Esophagus muscularis mucosa (tissue), 4 donors: ENCODE measurements around the gene BOK. TPM values are rescaled to one million over a fixed set of nuclear protein-coding genes. Genes with fewer than 3 reads are reported as not detected.

Experiments used
- DNase-seq: peaks from one replicate; pipeline ENCODE4 v3.0.0-alpha.2; 2017; ENCODE audit errors: extremely low spot score
- H3K27ac ChIP-seq, 4 donors: fragments of 200-600 bp; sonication (generic); replicated peaks in 1 of 4; 1 replicate in 3 of 4; 2 replicates in 1 of 4; pipeline ENCODE4 v1.5.1; 2016 to 2019; ENCODE audit warnings: mild to moderate bottlenecking in 1 of 4
- H3K27me3 ChIP-seq, 4 donors: fragments of 200-600 bp; sonication (generic); one replicate each; pipeline versions ENCODE4 v1.5.1 to v1.6.0; 2016 to 2019
- H3K36me3 ChIP-seq, 4 donors: fragments of 200-600 bp; sonication (generic); one replicate each; pipeline ENCODE4 v1.5.1; 2016 to 2019
- H3K4me1 ChIP-seq, 4 donors: fragments of 200-600 bp; sonication (generic); one replicate each; pipeline ENCODE4 v1.5.1; 2016 to 2019
- H3K4me3 ChIP-seq, 4 donors: fragments of 200-600 bp; sonication (generic); 1 replicate in 2 of 4; 2 replicates in 2 of 4; pipeline ENCODE4 v1.5.1; 2016 to 2019; ENCODE audit warnings: mild to moderate bottlenecking in 4 of 4, moderate library complexity in 1 of 4
- H3K9me3 ChIP-seq, 4 donors: fragments of 200-600 bp; sonication (generic); 1 replicate in 3 of 4; 2 replicates in 1 of 4; pipeline ENCODE4 v1.5.1; 2016 to 2019
- EP300 ChIP-seq: sonication (generic); formaldehyde crosslinking; IDR thresholded peaks from one replicate; pipeline ENCODE4 v1.6.1; 2017; ENCODE audit warnings: antibody characterized with exemption
- POLR2A ChIP-seq: fragments of 450-650 bp; IDR thresholded peaks from one replicate; pipeline ENCODE4 v1.6.1; 2017; ENCODE audit warnings: antibody characterized with exemption, moderate library complexity, mild to moderate bottlenecking, low read depth
- POLR2AphosphoS5 ChIP-seq, 2 donors: sonication (generic); formaldehyde crosslinking; IDR thresholded peaks; one replicate each; pipeline ENCODE4 v1.6.1; 2017; ENCODE audit warnings: antibody characterized with exemption in 2 of 2
- WGBS: methylation state at CpG from one replicate; pipeline ENCODE4 v1.1.5; 2018; 5-methylcytosine and 5-hydroxymethylcytosine counted together
- intact Hi-C: fragments of 100-400 bp; cut with DNase I; formaldehyde crosslinking; loops from one replicate; pipeline ENCODE4 v1.15.1; 2023
- total RNA-seq, 4 donors: library from RNA; depleted of rRNA; stranded (reverse); fragments of >200 nt; gene quantifications; one replicate each; pipeline versions ENCODE4 v1.1.0 to v1.2.1, GENCODE V29; 2016
- TF ChIP-seq, protein P1 (sequence below), 3 experiments: fragments of 200-600 bp in 2 of 3; fragments of 450-650 bp in 1 of 3; sonication (generic) in 2 of 3; IDR thresholded peaks; one replicate each; pipeline ENCODE4 v1.5.1; 2017 to 2019; ENCODE audit warnings: antibody characterized with exemption in 3 of 3, mild to moderate bottlenecking in 2 of 3, moderate library complexity in 1 of 3

Gene BOK
- total RNA-seq, 4 donors from 2014 or later, result 55.8 to 118 (median 73.7) TPM

DNA sequence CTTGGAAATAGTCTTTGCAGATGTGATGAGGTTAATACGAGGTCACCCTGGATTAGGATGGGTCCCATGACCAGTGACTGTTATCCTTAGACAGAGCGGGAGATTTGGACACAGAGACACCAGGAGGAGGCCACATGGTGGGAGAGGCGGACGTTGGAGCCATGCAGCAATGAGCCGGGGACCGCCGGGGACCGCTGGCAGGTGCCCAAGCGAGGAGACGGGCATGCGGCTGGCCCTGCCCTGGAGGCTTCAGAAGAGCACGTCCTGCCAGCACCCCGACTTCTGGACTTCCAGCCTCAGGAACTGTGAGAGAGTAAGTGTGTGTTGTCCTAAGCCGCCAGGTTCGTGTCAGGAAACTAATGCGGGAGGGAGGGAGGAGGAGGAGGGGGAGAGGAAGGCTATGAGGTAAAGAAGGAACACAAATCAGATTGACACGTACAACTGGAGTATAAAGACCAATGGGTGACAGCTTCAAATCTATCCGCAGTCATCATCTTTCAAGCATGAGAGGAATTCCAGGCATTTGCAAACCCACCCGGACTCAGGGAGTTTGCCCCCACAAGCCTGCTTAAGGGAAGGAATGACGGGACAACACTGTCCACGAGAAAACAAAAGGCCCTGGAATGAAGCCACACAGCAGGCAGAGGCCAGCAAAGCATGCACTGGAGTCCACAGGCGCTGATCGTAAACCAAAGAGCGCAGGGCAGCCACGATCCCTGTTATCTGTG lies 11.6 kb upstream of the BOK start:
- WGBS, result 26% methylated on average over 24 of the region's 25 CpGs
- TF ChIP-seq EP300, result no peak
- no peak for TF ChIP-seq POLR2AphosphoS5 (IDR thresholded peaks at IDR 0.05)
- TF ChIP-seq POLR2A, result no peak
- TF ChIP-seq, protein P1, sequence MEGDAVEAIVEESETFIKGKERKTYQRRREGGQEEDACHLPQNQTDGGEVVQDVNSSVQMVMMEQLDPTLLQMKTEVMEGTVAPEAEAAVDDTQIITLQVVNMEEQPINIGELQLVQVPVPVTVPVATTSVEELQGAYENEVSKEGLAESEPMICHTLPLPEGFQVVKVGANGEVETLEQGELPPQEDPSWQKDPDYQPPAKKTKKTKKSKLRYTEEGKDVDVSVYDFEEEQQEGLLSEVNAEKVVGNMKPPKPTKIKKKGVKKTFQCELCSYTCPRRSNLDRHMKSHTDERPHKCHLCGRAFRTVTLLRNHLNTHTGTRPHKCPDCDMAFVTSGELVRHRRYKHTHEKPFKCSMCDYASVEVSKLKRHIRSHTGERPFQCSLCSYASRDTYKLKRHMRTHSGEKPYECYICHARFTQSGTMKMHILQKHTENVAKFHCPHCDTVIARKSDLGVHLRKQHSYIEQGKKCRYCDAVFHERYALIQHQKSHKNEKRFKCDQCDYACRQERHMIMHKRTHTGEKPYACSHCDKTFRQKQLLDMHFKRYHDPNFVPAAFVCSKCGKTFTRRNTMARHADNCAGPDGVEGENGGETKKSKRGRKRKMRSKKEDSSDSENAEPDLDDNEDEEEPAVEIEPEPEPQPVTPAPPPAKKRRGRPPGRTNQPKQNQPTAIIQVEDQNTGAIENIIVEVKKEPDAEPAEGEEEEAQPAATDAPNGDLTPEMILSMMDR (IDR thresholded peaks at IDR 0.05), result no peak
- Histone ChIP-seq H3K4me1 (peaks cover 10 to 45% (median 37%) of the 10 kb centered on the region in 4 donors), H3K27ac (no peak overlapping the region), H3K36me3 (no peaks in the 10 kb centered on the region), H3K4me3 (no peak overlapping the region), H3K9me3 (no peaks in the 10 kb centered on the region), H3K27me3 (peaks cover 0 to 26% (median 3%) of the 10 kb centered on the region in 4 donors)
- intact Hi-C loops, result no loop called here
- DNase-seq, result no peak

DNA sequence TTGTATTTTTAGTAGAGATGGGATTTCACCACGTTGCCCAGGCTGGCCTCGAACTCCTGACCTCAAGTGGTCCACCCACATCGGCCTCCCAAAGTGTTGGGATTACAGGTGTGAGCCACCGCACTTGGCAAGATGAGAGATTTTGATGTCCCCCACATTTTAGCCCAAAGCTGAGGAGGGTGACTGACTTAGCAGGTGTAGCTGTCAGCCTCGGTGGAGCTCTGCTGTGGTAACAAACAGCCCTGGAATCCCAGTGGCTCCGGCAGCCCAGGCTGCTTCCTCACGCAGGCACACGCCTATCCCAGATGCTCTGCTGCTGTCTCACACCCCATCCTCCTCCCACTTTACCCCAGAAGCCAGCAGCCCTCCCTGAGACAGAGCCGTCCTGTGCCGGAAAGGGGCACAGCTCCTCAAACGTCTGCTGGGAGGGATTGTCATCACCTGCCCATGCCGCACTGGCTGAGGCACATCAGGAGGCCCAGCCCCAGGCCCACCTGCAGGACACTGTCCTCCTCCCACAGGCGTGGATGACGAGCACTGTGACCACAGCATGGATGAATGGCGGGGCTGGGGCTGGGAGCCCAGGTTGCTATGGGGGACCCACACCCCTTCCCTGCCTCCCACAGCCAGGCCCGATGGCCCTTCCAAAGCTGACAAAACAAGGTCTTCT lies 10.6 kb upstream of the BOK start:
- H3K9me3 ChIP-seq, result no peaks in the 10 kb centered on the region
- TF ChIP-seq EP300 (no peak), POLR2AphosphoS5 (IDR thresholded peaks at IDR 0.05) (no peak)
- H3K36me3 ChIP-seq, result no peaks in the 10 kb centered on the region
- no peak overlapping the region for H3K4me3 ChIP-seq
- WGBS, result 93% methylated on average over 11 of the region's 16 CpGs
- DNase-seq, result no peak
- H3K4me1 ChIP-seq, result peaks cover 10 to 43% (median 35%) of the 10 kb centered on the region in 4 donors
- H3K27me3 ChIP-seq, result peaks cover 0 to 20% (median 0%) of the 10 kb centered on the region in 4 donors
- H3K27ac ChIP-seq, result no peak overlapping the region
- intact Hi-C loops, result no loop called here

DNA sequence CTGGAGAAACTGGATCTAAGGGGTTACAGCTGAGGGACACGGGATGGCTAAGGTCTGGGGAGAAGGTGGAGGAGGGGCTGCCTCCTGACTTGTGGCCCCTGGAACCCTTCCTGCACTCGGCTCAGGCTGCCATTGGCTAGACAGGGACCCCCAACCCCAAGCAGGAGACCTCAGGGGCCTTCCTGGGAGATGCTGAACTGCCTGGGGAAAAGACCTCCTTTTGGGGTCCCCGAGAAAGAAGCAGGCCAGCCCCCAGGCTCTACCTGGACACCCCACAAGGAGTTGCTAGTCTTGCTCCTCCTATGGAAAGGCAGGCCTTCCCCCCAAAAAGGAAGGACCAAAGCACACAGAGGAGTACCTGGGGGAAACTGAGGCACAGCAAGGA lies 10.1 kb upstream of the BOK start:
- Histone ChIP-seq H3K4me1 (peaks cover 10 to 43% (median 35%) of the 10 kb centered on the region in 4 donors), H3K27me3 (peaks cover 0 to 15% (median 0%) of the 10 kb centered on the region in 4 donors), H3K4me3 (no peak overlapping the region), H3K36me3 (no peaks in the 10 kb centered on the region), H3K27ac (no peak overlapping the region), H3K9me3 (no peaks in the 10 kb centered on the region)
- intact Hi-C loops, result no loop called here
- 100% methylated on average over 3 of the region's 3 CpGs for WGBS
- no peak for DNase-seq
- TF ChIP-seq, protein P1 (IDR thresholded peaks at IDR 0.05), result no peak
- TF ChIP-seq EP300 (no peak), POLR2A (no peak), POLR2AphosphoS5 (IDR thresholded peaks at IDR 0.05) (no peak)

DNA sequence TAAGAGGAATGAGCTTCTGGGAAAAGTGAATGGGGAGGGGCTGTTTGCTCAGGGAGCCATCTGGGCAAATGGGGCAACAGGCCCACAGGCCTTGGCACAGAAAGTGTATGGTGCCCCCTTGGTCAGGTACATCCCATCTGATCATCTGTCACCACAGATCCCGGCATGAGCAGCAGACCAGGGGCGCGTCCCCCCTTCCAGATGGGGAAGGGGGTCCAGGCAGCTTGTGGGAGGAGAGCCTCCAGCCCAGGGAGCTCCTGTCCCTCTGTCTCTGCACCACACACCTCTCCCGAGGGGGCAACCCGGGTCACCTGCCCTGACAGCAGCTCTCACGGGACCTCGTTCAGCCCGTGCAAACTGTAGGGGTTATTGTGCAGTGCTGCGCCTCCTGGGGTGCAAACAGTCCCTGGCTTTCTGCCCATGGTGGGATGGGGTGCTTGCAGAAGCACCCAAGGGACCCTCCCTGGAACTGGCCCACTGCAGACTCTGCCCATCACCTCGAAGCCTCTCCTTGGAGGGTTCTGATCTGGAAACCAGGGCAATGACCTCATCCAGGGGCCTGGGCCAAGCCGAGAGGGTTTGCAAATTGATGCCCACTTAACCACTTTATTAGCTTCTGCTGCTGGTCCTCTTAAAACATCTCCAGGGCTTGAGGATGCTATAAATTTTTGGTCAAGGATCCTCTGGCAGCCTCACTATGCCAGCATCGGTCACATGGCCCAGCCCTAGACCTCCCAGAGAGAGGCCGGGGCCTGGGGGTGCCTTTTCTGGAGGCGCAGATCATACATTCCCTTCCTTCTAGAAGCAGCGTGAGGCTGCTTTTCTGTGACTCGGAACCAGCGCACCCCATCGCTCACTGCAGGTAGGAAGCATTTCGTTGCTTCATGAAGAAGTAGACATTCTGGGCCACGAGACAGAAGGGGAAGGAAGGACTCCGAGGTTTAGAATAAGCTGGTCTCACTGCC lies 7.6 kb upstream of the BOK start:
- Histone ChIP-seq H3K27me3 (peaks cover 0 to 12% (median 0%) of the 10 kb centered on the region in 4 donors), H3K27ac (peak overlapping the region in 3 of 4 donors; percentile 26 to 59 (median 57)), H3K9me3 (peaks cover 0 to 5% (median 0%) of the 10 kb centered on the region in 4 donors), H3K36me3 (no peaks in the 10 kb centered on the region), H3K4me1 (peaks cover 10 to 37% (median 31%) of the 10 kb centered on the region in 4 donors), H3K4me3 (no peak overlapping the region)
- intact Hi-C loops, result no loop called here
- TF ChIP-seq, protein P1 (IDR thresholded peaks at IDR 0.05), result no peak
- TF ChIP-seq EP300 (no peak), POLR2A (no peak), POLR2AphosphoS5 (IDR thresholded peaks at IDR 0.05) (no peak)
- DNase-seq, result no peak
- WGBS, result 88% methylated on average over 11 of the region's 21 CpGs
